AG09319 (cell line): ENCODE results near the gene LY86.
"Not testable (repeated sequence)": the region's sequence is repeated elsewhere in the genome, so short reads cannot be mapped to it uniquely, and the experiment has no call there.

Experiments
- DNase-seq: peaks from one replicate; pipeline ENCODE4 v3.0.0-alpha.2; 2010; ENCODE audit warnings: low read depth; ENCODE audit errors: extremely low read depth
- TF ChIP-seq, protein P1 (sequence below): IDR thresholded peaks from 2 replicates; pipeline ENCODE4 v1.5.1; 2011; ENCODE audit warnings: low read depth, mild to moderate bottlenecking, inconsistent platforms, low read length, moderate library complexity

The LY86 gene

GRCh38 chr6:6604566-6604965 is 16.0 kb downstream of the LY86 start:
- TF ChIP-seq, protein P1, sequence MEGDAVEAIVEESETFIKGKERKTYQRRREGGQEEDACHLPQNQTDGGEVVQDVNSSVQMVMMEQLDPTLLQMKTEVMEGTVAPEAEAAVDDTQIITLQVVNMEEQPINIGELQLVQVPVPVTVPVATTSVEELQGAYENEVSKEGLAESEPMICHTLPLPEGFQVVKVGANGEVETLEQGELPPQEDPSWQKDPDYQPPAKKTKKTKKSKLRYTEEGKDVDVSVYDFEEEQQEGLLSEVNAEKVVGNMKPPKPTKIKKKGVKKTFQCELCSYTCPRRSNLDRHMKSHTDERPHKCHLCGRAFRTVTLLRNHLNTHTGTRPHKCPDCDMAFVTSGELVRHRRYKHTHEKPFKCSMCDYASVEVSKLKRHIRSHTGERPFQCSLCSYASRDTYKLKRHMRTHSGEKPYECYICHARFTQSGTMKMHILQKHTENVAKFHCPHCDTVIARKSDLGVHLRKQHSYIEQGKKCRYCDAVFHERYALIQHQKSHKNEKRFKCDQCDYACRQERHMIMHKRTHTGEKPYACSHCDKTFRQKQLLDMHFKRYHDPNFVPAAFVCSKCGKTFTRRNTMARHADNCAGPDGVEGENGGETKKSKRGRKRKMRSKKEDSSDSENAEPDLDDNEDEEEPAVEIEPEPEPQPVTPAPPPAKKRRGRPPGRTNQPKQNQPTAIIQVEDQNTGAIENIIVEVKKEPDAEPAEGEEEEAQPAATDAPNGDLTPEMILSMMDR, result no peak
- DNase-seq, result no peak

DNA sequence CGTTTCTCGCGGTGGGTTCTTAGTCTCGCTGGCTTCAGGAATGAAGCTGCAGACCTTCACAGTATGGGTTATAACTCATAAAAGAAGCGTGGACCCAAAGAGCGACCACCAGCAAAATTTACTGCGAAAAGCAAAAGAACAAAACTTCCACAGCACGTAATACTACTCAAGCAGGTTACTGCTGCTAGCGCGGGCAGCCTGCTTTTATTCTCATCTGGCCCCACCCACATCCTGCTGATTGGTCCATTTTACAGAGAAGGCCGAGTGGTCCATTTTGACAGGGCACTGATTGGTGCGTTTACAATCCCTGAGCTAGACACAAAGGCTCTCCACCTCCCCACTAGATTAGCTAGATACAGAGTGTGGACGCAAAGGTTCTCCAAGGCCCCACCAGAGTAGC is 17.4 kb downstream of the LY86 start:
- TF ChIP-seq, protein P1, result no peak
- no peak for DNase-seq

- not testable (repeated sequence) for DNase-seq
These were observed 18.0 kb downstream of the LY86 start for GRCh38 chr6:6606391-6607030.

GRCh38 chr6:6609450-6609849 is 20.9 kb downstream of the LY86 start:
- DNase-seq, result no peak
- TF ChIP-seq, protein P1, result no peak

DNA sequence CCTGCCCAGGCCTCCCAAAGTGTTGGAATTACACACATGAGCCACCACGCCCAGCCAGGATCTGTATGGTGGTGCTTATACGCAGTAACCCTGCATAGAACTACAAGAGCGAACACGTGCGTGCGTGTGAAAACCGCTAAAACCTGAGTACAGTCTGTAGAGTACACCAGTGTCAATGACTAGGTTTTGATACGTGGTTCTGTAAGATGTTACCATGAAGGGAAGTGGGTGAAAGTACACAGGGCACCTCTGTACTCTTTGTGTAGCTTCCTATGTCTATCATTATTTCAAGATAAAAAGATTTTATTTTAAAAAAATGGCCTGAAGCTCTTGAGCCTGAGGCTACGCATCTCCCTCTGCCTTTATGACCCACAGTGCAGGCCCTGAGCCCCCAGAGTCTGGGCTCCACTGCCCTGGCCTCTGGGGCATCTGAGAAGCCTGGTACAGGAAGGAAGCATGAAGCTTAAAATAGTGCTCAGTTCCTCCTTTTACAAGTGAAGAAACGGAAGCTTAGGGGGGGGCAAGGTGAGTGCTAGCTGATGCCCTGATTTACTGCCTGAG is 21.6 kb downstream of the LY86 start:
- TF ChIP-seq, protein P1, result no peak
- DNase-seq, result no peak

GRCh38 chr6:6611486-6611885 is 23.0 kb downstream of the LY86 start:
- DNase-seq, result no peak
- TF ChIP-seq, protein P1, result no peak

GRCh38 chr6:6612308-6612707 is 23.8 kb downstream of the LY86 start:
- TF ChIP-seq, protein P1, result no peak
- DNase-seq, result no peak

GRCh38 chr6:6613103-6613718 is 24.7 kb downstream of the LY86 start:
- not testable (repeated sequence) for DNase-seq
